Endothelial cell of umbilical vein (primary cell): Measurements from ENCODE around the gene ABHD13. TPM values are rescaled to one million over a fixed set of nuclear protein-coding genes. Genes with fewer than 3 reads are reported as not detected.

Experiments used
- BruUV-seq: library from RNA; stranded (reverse); fragments of 400-500 nt; replicated peaks from 2 replicates; lab custom pipeline; 2021; lab: Mats Ljungman, UMichigan
- CTCF ChIA-PET: fragments of 300-600, 350-600 bp; sonication (Branson Sonifier 250); formaldehyde crosslinking; loops from one replicate; lab custom pipeline; 2021; ENCODE audit warnings: antibody characterized with exemption, inconsistent platforms; lab: Charles Lee
- POLR2A ChIA-PET: fragments of 300-600, 350-600 bp; sonication (Branson Sonifier 250); formaldehyde crosslinking; loops from one replicate; lab custom pipeline; 2021; ENCODE audit warnings: antibody characterized with exemption, inconsistent platforms; lab: Charles Lee
- DNase-seq: peaks from one replicate; pipeline ENCODE4 v3.0.0-alpha.2; 2011; ENCODE audit warnings: low read depth, low spot score
- FAIRE-seq: peaks from 2 replicates; lab custom pipeline; 2011; peaks lifted over from hg19 to GRCh38; lab: Jason Lieb, UNC
- H2AFZ ChIP-seq: 2 replicates; pipeline ENCODE4 v1.6.0; 2012; ENCODE audit warnings: low read depth, low read length, control low read depth, inconsistent platforms
- H3K27ac ChIP-seq: 2 replicates; pipeline ENCODE4 v1.5.1; 2011; ENCODE audit warnings: low read depth, mild to moderate bottlenecking, control low read depth, low read length, moderate library complexity; ENCODE audit not compliant: insufficient read depth
- H3K27me3 ChIP-seq, 2 experiments: 2 replicates each; pipeline versions ENCODE4 v1.6.0 to v1.6.1; 2011; ENCODE audit warnings: low read length in 2 of 2, mixed read lengths in 1 of 2; ENCODE audit not compliant: control insufficient read depth in 2 of 2, insufficient read depth in 2 of 2
- H3K36me3 ChIP-seq, 2 experiments: 2 replicates in 1 of 2; 3 replicates in 1 of 2; pipeline ENCODE4 v1.5.1; 2011; ENCODE audit warnings: low read length in 2 of 2, mild to moderate bottlenecking in 1 of 2, moderate library complexity in 1 of 2; ENCODE audit not compliant: control insufficient read depth in 2 of 2, insufficient read depth in 2 of 2; ENCODE audit errors: extremely low read depth in 1 of 2
- H3K4me1 ChIP-seq: 3 replicates; pipeline ENCODE4 v1.5.1; 2011; ENCODE audit warnings: mild to moderate bottlenecking, low read length; ENCODE audit not compliant: control insufficient read depth, insufficient read depth; ENCODE audit errors: extremely low read depth
- H3K4me2 ChIP-seq: 2 replicates; pipeline ENCODE4 v1.6.1; 2011; ENCODE audit warnings: low read length, control low read depth, mixed read lengths; ENCODE audit not compliant: insufficient read depth
- H3K4me3 ChIP-seq, 3 experiments: fragments of 200-600 bp in 1 of 3; sonication (generic), shearing (Covaris generic) in 1 of 3; replicated peaks in 1 of 3; 2 replicates each; pipeline ENCODE4 v1.5.1; 2011 to 2016; ENCODE audit warnings: control low read depth in 3 of 3, low read length in 3 of 3, mild to moderate bottlenecking in 2 of 3, inconsistent platforms in 1 of 3, low read depth in 1 of 3, moderate library complexity in 1 of 3; ENCODE audit not compliant: insufficient read depth in 1 of 3
- H3K79me2 ChIP-seq: 2 replicates; pipeline ENCODE4 v1.6.0; 2012; ENCODE audit warnings: low read length, inconsistent platforms; ENCODE audit not compliant: control insufficient read depth, insufficient read depth
- H3K9ac ChIP-seq: replicated peaks from 2 replicates; pipeline ENCODE3; 2011; ENCODE audit warnings: low read length, control low read depth; ENCODE audit not compliant: insufficient read depth; ENCODE audit errors: extremely low read depth
- H3K9me1 ChIP-seq: replicated peaks from 3 replicates; pipeline ENCODE4 v1.6.0; 2011; ENCODE audit warnings: mild to moderate bottlenecking, low read length; ENCODE audit not compliant: control insufficient read depth, insufficient read depth; ENCODE audit errors: extremely low read depth
- H3K9me3 ChIP-seq: replicated peaks from 2 replicates; pipeline ENCODE4 v1.5.1; 2012; ENCODE audit warnings: low read length, inconsistent platforms; ENCODE audit not compliant: control insufficient read depth, insufficient read depth
- H4K20me1 ChIP-seq: replicated peaks from 2 replicates; pipeline ENCODE3; 2011; ENCODE audit warnings: mild to moderate bottlenecking, low read length; ENCODE audit not compliant: control insufficient read depth, insufficient read depth; ENCODE audit errors: extremely low read depth
- CTCF ChIP-seq, 2 donors: IDR thresholded peaks; 1 replicate in 1 of 2; 2 replicates in 1 of 2; pipeline ENCODE4 v1.5.1; 2011; ENCODE audit warnings: low read length in 2 of 2, mild to moderate bottlenecking in 2 of 2, moderate library complexity in 2 of 2, control low read depth in 1 of 2, inconsistent platforms in 1 of 2, low read depth in 1 of 2; ENCODE audit not compliant: insufficient read depth in 1 of 2; ENCODE audit errors: extremely low read depth in 1 of 2
- EZH2 ChIP-seq: IDR thresholded peaks from 2 replicates; pipeline ENCODE4 v1.6.1; 2012; ENCODE audit warnings: borderline replicate concordance, low read depth, mild to moderate bottlenecking, moderate library complexity, low read length, inconsistent platforms; ENCODE audit not compliant: severe bottlenecking
- FOS ChIP-seq: IDR thresholded peaks from 2 replicates; pipeline ENCODE4 v1.6.1; 2011; ENCODE audit warnings: mild to moderate bottlenecking, low read length, moderate library complexity, borderline replicate concordance; ENCODE audit not compliant: insufficient read depth
- GATA2 ChIP-seq: IDR thresholded peaks from 2 replicates; pipeline ENCODE4 v1.7.0; 2011; ENCODE audit warnings: low read depth, mild to moderate bottlenecking, moderate library complexity, mixed read lengths, low read length; ENCODE audit not compliant: insufficient read length, insufficient read depth
- JUN ChIP-seq: IDR thresholded peaks from 2 replicates; pipeline ENCODE4 v1.6.1; 2011; ENCODE audit warnings: borderline replicate concordance, low read depth; ENCODE audit not compliant: insufficient read length, insufficient read depth
- MAX ChIP-seq: IDR thresholded peaks from 2 replicates; pipeline ENCODE4 v1.6.1; 2011; ENCODE audit not compliant: insufficient read depth, insufficient read length
- MYC ChIP-seq: IDR thresholded peaks from one replicate; pipeline ENCODE4 v1.6.1; 2011; ENCODE audit warnings: mild to moderate bottlenecking, low read depth, low read length
- POLR2A ChIP-seq: IDR thresholded peaks from 2 replicates; pipeline ENCODE4 v1.6.1; 2012; ENCODE audit warnings: low read depth, mild to moderate bottlenecking, control low read depth, low read length
- POLR2AphosphoS5 ChIP-seq: IDR thresholded peaks from 2 replicates; pipeline ENCODE4 v1.6.1; 2012; ENCODE audit warnings: low read depth, mild to moderate bottlenecking, control low read depth, low read length, moderate library complexity; ENCODE audit not compliant: insufficient read depth
- dilution Hi-C: fragments of 300-500 bp; cut with MboI; formaldehyde crosslinking; loops from one replicate; pipeline ENCODE4 v1.15.0; 2019; ENCODE audit warnings: low sequenced_read_pairs; ENCODE audit not compliant: extremely low pct_ligation_motif_present
- intact Hi-C: fragments of 100-400 bp; cut with micrococcal nuclease; formaldehyde crosslinking; loops from one replicate; pipeline ENCODE4 v1.10.0; 2022
- polyA plus RNA-seq, 4 experiments: library from polyadenylated mRNA; depleted of rRNA in 3 of 4; stranded (reverse) in 3 of 4; unstranded in 1 of 4; fragments of >200 nt; gene quantifications; 2 replicates each; pipeline versions ENCODE4 v1.2.1 to v1.2.3, GENCODE V29; 2011 to 2012; ENCODE audit warnings: missing spikeins in 1 of 4
- total RNA-seq: library from RNA; stranded (reverse); gene quantifications from 2 replicates; pipeline ENCODE4 v1.2.3, GENCODE V29; 2021

The ABHD13 gene
- total and polyA plus RNA-seq, 2 donors (not counting 3 experiments of a cell fraction or from before 2014, with no cell fraction given) = 3.9 to 7.2 TPM

- TF ChIP-seq POLR2AphosphoS5 (no peak), JUN (no peak), GATA2 (no peak), MYC (no peak), POLR2A (no peak), CTCF (IDR thresholded peaks at IDR 0.05; ENCODE audit: extremely low read depth in 1 of 2, insufficient read depth in 1 of 2, low read depth in 1 of 2, low read length in 2 of 2) (no peak), FOS (no peak), EZH2 (no peak), MAX (no peak)
- Histone ChIP-seq H3K4me2 (no peak overlapping the region), H2AFZ (no peak overlapping the region), H3K9ac (no peak overlapping the region), H3K27ac (no peak overlapping the region), H3K9me1 (no peaks in the 10 kb centered on the region), H4K20me1 (no peaks in the 10 kb centered on the region), H3K79me2 (no peaks in the 10 kb centered on the region), H3K4me3 (no peak overlapping the region), H3K27me3 (no peaks in the 10 kb centered on the region), H3K36me3 (no peaks in the 10 kb centered on the region), H3K4me1 (peaks cover 1% of the 10 kb centered on the region), H3K9me3 (no peaks in the 10 kb centered on the region)
- dilution Hi-C loops (no loop called here), intact Hi-C loops (no loop called here)
- ChIA-PET POLR2A (interaction anchor here (0.6 kb wide), 1 partner anchor 12 kb away, joined by 3 read pairs; no protein-coding TSS in a partner anchor), CTCF (no interaction called here)
- DNase-seq (no peak), FAIRE-seq (no peak)
- no TSS peak for BruUV-seq
Measured at GRCh38 chr13:108274718-108275117, 56.5 kb downstream of the ABHD13 start.
